Measurements from ENCODE around the gene TSPAN2.
"Not testable (repeated sequence)": the region's sequence is repeated elsewhere in the genome, so short reads cannot be mapped to it uniquely, and the experiment has no call there.

Gene TSPAN2

GRCh38 chr1:115036814-115037507 lies 52.3 kb downstream of the TSPAN2 start:
- no peak for DNase-seq (ENCODE audit: low spot score)

DNA sequence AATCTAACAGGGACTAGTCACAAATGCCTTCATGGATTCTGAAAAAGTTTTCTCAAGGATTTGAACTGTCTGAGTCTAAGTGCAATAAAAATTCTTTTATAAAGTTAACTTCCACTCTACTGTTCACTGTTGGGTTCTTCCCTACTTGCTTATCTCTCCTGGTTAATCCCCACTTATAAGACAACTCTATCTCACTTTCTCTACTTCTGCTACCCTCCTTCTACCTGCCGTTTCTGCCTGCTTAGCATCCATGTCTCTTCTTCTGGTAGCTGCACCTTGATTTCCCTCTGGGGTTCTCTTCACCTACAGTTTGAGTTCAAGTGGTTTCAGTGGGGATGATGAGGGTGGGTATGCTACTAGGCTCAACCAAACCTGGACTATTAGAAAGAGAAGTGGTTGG lies 53.7 kb downstream of the TSPAN2 start:
- no peak for DNase-seq (ENCODE audit: low spot score)

- DNase-seq (ENCODE audit: low spot score): no peak
Observed at GRCh38 chr1:115031595-115031994, 57.7 kb downstream of the TSPAN2 start.

DNA sequence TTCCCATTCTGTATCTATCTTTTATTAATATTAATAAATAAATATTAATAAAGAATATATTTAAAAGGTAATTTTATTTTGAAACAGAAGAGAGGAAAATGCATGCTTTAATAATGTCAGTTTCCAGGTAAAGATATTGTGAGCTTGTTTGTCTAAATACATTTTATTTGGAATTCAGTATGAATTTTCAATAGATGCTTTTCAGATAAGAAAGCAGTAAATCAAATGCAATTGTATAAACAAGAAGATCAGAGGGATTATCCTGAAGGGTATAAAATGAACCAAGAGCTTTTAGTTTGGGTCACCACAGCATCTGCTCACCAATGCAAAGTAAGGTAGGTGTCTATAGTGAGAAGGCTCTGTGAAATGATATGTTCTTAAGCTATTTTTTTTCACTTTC lies 59.8 kb downstream of the TSPAN2 start, which contains the start of gene TSHB:
Gene TSHB, plus strand, starts transcription at position 301 of the 400 bp plus-strand sequence. CDS start 3,537 bp downstream, outside the sequence.
- no peak for DNase-seq (ENCODE audit: low spot score)

- DNase-seq (ENCODE audit: low spot score): no peak
Observed at GRCh38 chr1:115023593-115023992, 65.7 kb downstream of the TSPAN2 start.

GRCh38 chr1:115021145-115021544 lies 68.2 kb downstream of the TSPAN2 start:
- DNase-seq (ENCODE audit: low spot score): no peak

DNA sequence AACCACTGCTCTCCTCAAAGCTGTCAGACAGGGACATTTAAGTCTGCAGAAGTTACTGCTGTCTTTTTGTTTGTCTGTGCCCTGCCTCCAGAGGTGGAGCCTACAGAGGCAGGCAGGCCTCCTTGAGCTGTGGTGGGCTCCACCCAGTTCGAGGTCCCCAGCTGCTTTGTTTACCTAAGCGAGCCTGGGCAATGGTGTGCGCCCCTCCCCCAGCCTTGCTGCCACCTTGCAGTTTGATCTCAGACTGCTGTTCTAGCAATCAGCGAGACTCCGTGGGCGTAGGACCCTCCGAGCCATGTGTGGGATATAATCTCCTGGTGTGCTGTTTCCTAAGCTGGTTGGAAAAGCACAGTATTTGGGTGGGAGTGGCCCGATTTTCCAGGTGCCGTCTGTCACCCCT lies 69.8 kb downstream of the TSPAN2 start:
- not testable (repeated sequence) for DNase-seq (ENCODE audit: low spot score)

- no peak for DNase-seq (ENCODE audit: low spot score)
Observed at GRCh38 chr1:115013792-115014191, 75.5 kb downstream of the TSPAN2 start.

DNA sequence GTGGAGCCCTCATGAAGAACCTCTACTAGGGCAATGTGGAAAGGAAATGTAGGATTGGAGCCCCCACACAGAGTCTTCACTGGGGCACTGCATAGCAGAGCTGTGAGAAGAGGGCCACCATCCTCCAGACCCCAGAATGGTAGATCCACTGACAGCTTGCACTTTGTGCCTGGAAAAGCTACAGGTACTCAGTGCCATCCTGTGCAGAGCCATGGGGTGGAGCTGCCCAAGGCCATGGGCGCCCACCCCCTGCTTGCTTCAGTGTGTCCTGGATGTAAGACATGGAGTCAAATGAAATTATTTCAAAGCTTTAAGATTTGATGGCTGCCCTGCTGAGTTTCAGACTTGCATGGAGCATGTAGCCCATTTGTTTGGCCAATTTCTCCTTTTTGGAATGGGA lies 76.9 kb downstream of the TSPAN2 start:
- DNase-seq (ENCODE audit: low spot score): no peak

DNA sequence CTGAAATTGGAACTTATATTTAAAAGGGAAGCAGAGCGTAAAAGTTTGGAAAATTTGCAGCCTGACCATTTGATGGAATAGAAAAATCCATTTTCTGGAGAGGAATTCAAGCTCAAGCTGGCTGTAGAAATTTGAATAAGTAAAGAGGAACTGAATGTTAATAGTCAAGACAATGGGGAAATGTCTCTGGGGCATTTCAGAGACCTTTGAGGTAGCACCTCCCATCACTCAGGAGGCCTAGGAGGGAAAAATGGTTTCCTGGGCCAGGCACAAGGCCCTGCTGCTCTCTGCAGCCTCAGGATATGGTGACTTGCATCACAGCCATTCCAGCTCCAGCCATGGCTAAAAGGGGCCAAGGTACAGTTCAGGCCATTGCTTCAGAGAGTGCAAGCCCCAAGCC lies 77.3 kb downstream of the TSPAN2 start:
- DNase-seq (ENCODE audit: low spot score): no peak

DNA sequence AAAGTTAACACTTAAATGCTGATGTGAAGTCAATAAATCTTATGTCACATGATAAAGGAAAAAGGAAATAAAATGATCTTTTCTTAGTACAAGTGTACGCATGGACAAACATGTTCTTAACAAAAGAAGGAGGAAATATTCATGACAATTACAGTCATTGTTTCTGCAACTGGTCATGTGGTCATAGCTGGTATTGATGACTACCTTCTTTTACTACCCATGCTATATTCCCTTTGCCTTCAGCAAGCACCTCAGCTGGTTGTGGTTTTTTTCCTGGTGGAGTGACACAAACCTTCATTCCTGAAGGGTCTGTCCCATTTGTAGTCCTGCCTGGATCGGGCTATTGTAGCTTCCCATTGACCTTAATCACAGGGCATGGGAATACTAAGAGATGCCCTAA lies 83.1 kb downstream of the TSPAN2 start:
- DNase-seq (ENCODE audit: low spot score): no peak
